Activated CD8-positive, alpha-beta memory T cell treated with anti-CD3 and anti-CD28 coated beads for 48 hours (primary cell): Measurements from ENCODE around the gene LEAP2.

Experiments
- DNase-seq, 3 experiments: peaks; one replicate each; pipeline ENCODE4 v3.0.0-alpha.2; 2020; ENCODE audit warnings: low read depth in 2 of 3, low spot score in 2 of 3

Gene LEAP2

GRCh38 chr5:132873119-132873929, at the start of gene LEAP2:
Gene LEAP2, plus strand, starts transcription at chr5:132873668. Its CDS starts 27 bp downstream, at chr5:132873695.
- no peak for DNase-seq

GRCh38 chr5:132824426-132824825, 49.0 kb upstream of the LEAP2 start:
- no peak for DNase-seq

- no peak for DNase-seq
Observed at GRCh38 chr5:132825033-132825833, 48.2 kb upstream of the LEAP2 start.

- no peak for DNase-seq
Observed at GRCh38 chr5:132825834-132826391, 47.6 kb upstream of the LEAP2 start.

- no peak for DNase-seq
Observed at GRCh38 chr5:132826424-132827082, 46.9 kb upstream of the LEAP2 start.

- DNase-seq, result no peak
Observed at GRCh38 chr5:132827943-132828673, 45.4 kb upstream of the LEAP2 start.

- DNase-seq, result no peak
Observed at GRCh38 chr5:132828846-132829494, 44.5 kb upstream of the LEAP2 start.

GRCh38 chr5:132829742-132830435, 43.6 kb upstream of the LEAP2 start:
- DNase-seq, result peak in 1 of 3 experiments; percentile 52

GRCh38 chr5:132830436-132831094, 42.9 kb upstream of the LEAP2 start, which contains the start of gene SHROOM1:
Gene SHROOM1, minus strand, starts transcription at chr5:132830647. Its CDS starts 4,507 bp downstream, at chr5:132826140.
- no peak for DNase-seq

GRCh38 chr5:132831095-132831860, 42.2 kb upstream of the LEAP2 start:
- no peak for DNase-seq

- DNase-seq, result no peak
Observed at GRCh38 chr5:132832612-132833011, 40.9 kb upstream of the LEAP2 start.

- no peak for DNase-seq
Observed at GRCh38 chr5:132834057-132834456, 39.4 kb upstream of the LEAP2 start.

- DNase-seq, result no peak
Observed at GRCh38 chr5:132836852-132837251, 36.6 kb upstream of the LEAP2 start.

- DNase-seq, result no peak
Observed at GRCh38 chr5:132837868-132838267, 35.6 kb upstream of the LEAP2 start.

GRCh38 chr5:132838516-132839282, 34.8 kb upstream of the LEAP2 start:
- no peak for DNase-seq

GRCh38 chr5:132839426-132840301, 33.8 kb upstream of the LEAP2 start:
- DNase-seq, result no peak
